HCT116 (cell line): ENCODE measurements around the gene SH3GLB2. TPM values are rescaled to one million over a fixed set of nuclear protein-coding genes. Genes with fewer than 3 reads are reported as not detected.

Experiments
- ATAC-seq: fragments of 200-7000 bp; cut with Tn5 transposase; 2 replicates; pipeline ENCODE4 v1.9.1; 2020; ENCODE audit warnings: mild to moderate bottlenecking, moderate library complexity
- BruUV-seq: library from RNA; stranded (reverse); fragments of 400-500 nt; replicated peaks from 2 replicates; lab custom pipeline; 2021; lab: Mats Ljungman, UMichigan
- CTCF ChIA-PET: fragments of 300-600 bp; sonication (Branson Sonifier 250); formaldehyde crosslinking; loops from one replicate; lab custom pipeline; 2021; ENCODE audit warnings: antibody characterized with exemption; lab: Charles Lee
- POLR2A ChIA-PET: fragments of 300-600, 350-600 bp; sonication (Branson Sonifier 250); formaldehyde crosslinking; loops from one replicate; lab custom pipeline; 2021; ENCODE audit warnings: antibody characterized with exemption; lab: Charles Lee
- RAD21 ChIA-PET, 2 experiments: fragments of 300-600 bp; sonication (Branson Sonifier 250); formaldehyde crosslinking; loops; one replicate each; lab custom pipeline; 2023; ENCODE audit warnings: low total read pairs in 2 of 2; ENCODE audit not compliant: uncharacterized antibody in 2 of 2, unreplicated experiment in 2 of 2, low non-redundant PET in 1 of 2; lab: Charles Lee
- DNase-seq: peaks from one replicate; pipeline ENCODE4 v3.0.0-alpha.2; 2010; ENCODE audit warnings: low read depth, low spot score
- H2AFZ ChIP-seq: fragments of 200-600 bp; shearing (Covaris generic), sonication (generic); 2 replicates; pipeline ENCODE4 v1.6.1; 2017; ENCODE audit warnings: low read depth, mixed run types, mixed read lengths, antibody characterized with exemption, low read length; ENCODE audit not compliant: poor library complexity, severe bottlenecking
- H3K27ac ChIP-seq: 2 replicates; pipeline ENCODE4 v1.5.1; 2012; ENCODE audit warnings: low read depth, low read length
- H3K27me3 ChIP-seq: fragments of 200-600 bp; sonication (generic); 2 replicates; pipeline ENCODE4 v1.6.1; 2016; ENCODE audit warnings: mixed run types, low read length, mixed read lengths; ENCODE audit not compliant: insufficient read depth
- H3K36me3 ChIP-seq, 2 experiments: fragments of 200-500 bp in 1 of 2; fragments of 200-600 bp in 1 of 2; sonication (Bioruptor generic) in 1 of 2; sonication (generic) in 1 of 2; 2 replicates each; pipeline versions ENCODE4 v1.5.1 to v1.6.1; 2014 to 2016; ENCODE audit warnings: low read length in 2 of 2, inconsistent platforms in 1 of 2, mixed read lengths in 1 of 2, mixed run types in 1 of 2; ENCODE audit not compliant: insufficient read depth in 2 of 2, control insufficient read depth in 1 of 2
- H3K4me1 ChIP-seq, 2 experiments: fragments of 200-600 bp in 1 of 2; sonication (generic) in 1 of 2; 2 replicates each; pipeline versions ENCODE4 v1.5.1 to v1.6.1; 2012 to 2017; ENCODE audit warnings: low read length in 2 of 2, inconsistent platforms in 1 of 2, mild to moderate bottlenecking in 1 of 2, mixed read lengths in 1 of 2, mixed run types in 1 of 2, moderate library complexity in 1 of 2; ENCODE audit not compliant: insufficient read depth in 2 of 2, control insufficient read depth in 1 of 2
- H3K4me2 ChIP-seq: fragments of 200-600 bp; sonication (generic); 2 replicates; pipeline ENCODE4 v1.6.1; 2017; ENCODE audit warnings: mixed run types, low read length, mixed read lengths
- H3K4me3 ChIP-seq, 2 experiments: fragments of 200-600 bp in 1 of 2; sonication (generic) in 1 of 2; replicated peaks in 1 of 2; 2 replicates each; pipeline ENCODE4 v1.5.1; 2011 to 2016; ENCODE audit warnings: low read length in 2 of 2, control low read depth in 1 of 2, low read depth in 1 of 2, mild to moderate bottlenecking in 1 of 2, mixed read lengths in 1 of 2, mixed run types in 1 of 2
- H3K79me2 ChIP-seq: fragments of 200-600 bp; sonication (generic); 2 replicates; pipeline ENCODE4 v1.6.1; 2017; ENCODE audit warnings: mild to moderate bottlenecking, mixed run types, low read length, moderate library complexity, mixed read lengths; ENCODE audit not compliant: insufficient read depth
- H3K9ac ChIP-seq: fragments of 200-600 bp; sonication (generic); 2 replicates; pipeline ENCODE4 v1.6.1; 2016; ENCODE audit warnings: low read length, mixed read lengths
- H3K9me2 ChIP-seq: fragments of 200-600 bp; sonication (generic), shearing (Covaris generic); 2 replicates; pipeline ENCODE4 v1.6.1; 2017; ENCODE audit warnings: mixed run types, mild to moderate bottlenecking, moderate library complexity; ENCODE audit not compliant: insufficient read depth
- H3K9me3 ChIP-seq, 2 experiments: fragments of 200-500 bp in 1 of 2; fragments of 200-600 bp in 1 of 2; sonication (Bioruptor generic) in 1 of 2; sonication (generic) in 1 of 2; 2 replicates each; pipeline ENCODE4 v1.6.1; 2014 to 2017; ENCODE audit warnings: low read length in 2 of 2, mixed read lengths in 2 of 2, inconsistent platforms in 1 of 2, low read depth in 1 of 2, mild to moderate bottlenecking in 1 of 2, mixed run types in 1 of 2, moderate library complexity in 1 of 2; ENCODE audit not compliant: control insufficient read depth in 1 of 2, insufficient read depth in 1 of 2
- H4K20me1 ChIP-seq: fragments of 200-600 bp; sonication (generic), shearing (Covaris generic); 2 replicates; pipeline ENCODE4 v1.6.1; 2017; ENCODE audit warnings: mixed run types, mild to moderate bottlenecking, moderate library complexity; ENCODE audit not compliant: insufficient read depth
- ATF3 ChIP-seq: IDR thresholded peaks from 2 replicates; pipeline ENCODE4 v1.6.1; 2012
- EZH2 ChIP-seq: fragments of 200-600 bp; sonication (generic); IDR thresholded peaks from 2 replicates; pipeline ENCODE4 v1.6.1; 2017; ENCODE audit warnings: antibody characterized with exemption, mixed run types
- MAX ChIP-seq: IDR thresholded peaks from 2 replicates; pipeline ENCODE4 v1.6.1; 2012
- POLR2AphosphoS5 ChIP-seq: IDR thresholded peaks from 2 replicates; pipeline ENCODE4 v1.6.1; 2011; ENCODE audit warnings: mild to moderate bottlenecking, low read depth, low read length, moderate library complexity
- RAD21 ChIP-seq: IDR thresholded peaks from 2 replicates; pipeline ENCODE4 v1.6.1; 2012; ENCODE audit warnings: low read depth, mild to moderate bottlenecking
- REST ChIP-seq: IDR thresholded peaks from 2 replicates; pipeline ENCODE4 v1.6.1; 2012; ENCODE audit warnings: low read depth
- SIN3A ChIP-seq: IDR thresholded peaks from 2 replicates; pipeline ENCODE4 v1.6.1; 2012; ENCODE audit warnings: low read depth
- SP1 ChIP-seq: IDR thresholded peaks from 2 replicates; pipeline ENCODE4 v1.6.1; 2012; ENCODE audit warnings: low read depth
- TCF7L2 ChIP-seq: IDR thresholded peaks from 2 replicates; pipeline ENCODE4 v1.7.0; 2011; ENCODE audit warnings: borderline replicate concordance, inconsistent platforms; ENCODE audit not compliant: insufficient read depth, insufficient read length; ENCODE audit errors: extremely low read depth
- YY1 ChIP-seq: IDR thresholded peaks from 2 replicates; pipeline ENCODE4 v1.6.1; 2011; ENCODE audit warnings: low read length, low read depth, moderate library complexity, mild to moderate bottlenecking; ENCODE audit not compliant: insufficient replicate concordance; ENCODE audit errors: extremely low read depth
- ZBTB33 ChIP-seq: IDR thresholded peaks from 2 replicates; pipeline ENCODE4 v1.6.1; 2011; ENCODE audit warnings: mild to moderate bottlenecking, low read length, moderate library complexity; ENCODE audit not compliant: insufficient replicate concordance; ENCODE audit errors: extremely low read depth
- ZFX ChIP-seq: fragments of 450-650 bp; IDR thresholded peaks from 2 replicates; pipeline ENCODE4 v1.6.1; 2017
- intact Hi-C: fragments of 100-400 bp; cut with micrococcal nuclease; formaldehyde crosslinking; loops from 2 replicates; pipeline ENCODE4 v1.10.0; 2022
- total RNA-seq: library from RNA; stranded (reverse); gene quantifications from one replicate; pipeline ENCODE4 v1.2.1, GENCODE V29; 2021; ENCODE audit not compliant: unreplicated experiment

Gene SH3GLB2
- total RNA-seq, 1 experiment from 2014 or later: 87.9 TPM

- H3K9me3 ChIP-seq: no peaks in the 10 kb centered on the region
- RAD21 ChIA-PET: no interaction called here
- ATAC-seq (no peak), DNase-seq (no peak)
- H3K4me3 ChIP-seq: no peak overlapping the region
- H3K9me2 ChIP-seq: no peaks in the 10 kb centered on the region
- no peak overlapping the region for H2AFZ ChIP-seq
- H3K36me3 ChIP-seq: 0 out of 4 replicates have a peak, but pooled peaks cover 0 to 4% of the 10 kb centered on the region in 2 experiments
- CTCF ChIA-PET: interaction anchor here (1.5 kb wide), 1 partner anchor 40 kb away, joined by 4 read pairs; the partner anchor contains the start of gene SH3GLB2
- no peaks in the 10 kb centered on the region for H3K79me2 ChIP-seq
- H3K4me1 ChIP-seq: no peaks in the 10 kb centered on the region
- no peak for TF ChIP-seq MAX
- no peak for TF ChIP-seq SIN3A
- TF ChIP-seq ZFX: no peak
- TF ChIP-seq YY1: no peak
- TF ChIP-seq RAD21: no peak
- TF ChIP-seq POLR2AphosphoS5: no peak
- no peak for TF ChIP-seq SP1
- TF ChIP-seq REST: no peak
- no peak for TF ChIP-seq ZBTB33
- TF ChIP-seq TCF7L2: no peak
- TF ChIP-seq ATF3: no peak
- no peak for TF ChIP-seq EZH2
- BruUV-seq: no TSS peak
- no peak overlapping the region for H3K4me2 ChIP-seq
- no peaks in the 10 kb centered on the region for H4K20me1 ChIP-seq
- POLR2A ChIA-PET: no interaction called here
- no peak overlapping the region for H3K9ac ChIP-seq
- intact Hi-C loops: no loop called here
- H3K27ac ChIP-seq: no peak overlapping the region
- no peaks in the 10 kb centered on the region for H3K27me3 ChIP-seq
These were observed 40.0 kb upstream of the SH3GLB2 start for GRCh38 chr9:129068110-129068509.
